Natural killer cell (primary cell): Measurements from ENCODE around the gene REG1A. TPM values are rescaled to one million over a fixed set of nuclear protein-coding genes. Genes with fewer than 3 reads are reported as not detected.

Experiments used
- ATAC-seq, 3 donors: fragments of 150-1000 bp in 2 of 3; fragments of 200-7000 bp in 1 of 3; cut with Tn5 transposase; 1 replicate in 1 of 3; 2 replicates in 2 of 3; pipeline ENCODE4 v1.10.0; 2021; ENCODE audit warnings: mild to moderate bottlenecking in 2 of 3, moderate library complexity in 2 of 3
- DNase-seq, 2 donors: peaks; one replicate each; pipeline versions ENCODE4 v3.0.0 to v3.0.0-alpha.2; 2013 to 2021; ENCODE audit warnings: mixed read lengths in 1 of 2
- H3K27ac ChIP-seq: one replicate; pipeline ENCODE4 v1.5.1; 2013; ENCODE audit warnings: mild to moderate bottlenecking, low read length
- H3K27me3 ChIP-seq: one replicate; pipeline ENCODE4 v1.6.1; 2013; ENCODE audit warnings: low read length; ENCODE audit not compliant: control insufficient read depth, insufficient read depth
- H3K36me3 ChIP-seq: one replicate; pipeline ENCODE4 v1.6.1; 2013; ENCODE audit warnings: low read length; ENCODE audit not compliant: control insufficient read depth, insufficient read depth
- H3K4me1 ChIP-seq: one replicate; pipeline ENCODE4 v1.6.1; 2013; ENCODE audit warnings: low read length; ENCODE audit not compliant: control insufficient read depth, insufficient read depth
- H3K4me3 ChIP-seq: one replicate; pipeline ENCODE4 v1.5.1; 2013; ENCODE audit warnings: low read length
- H3K9me3 ChIP-seq: one replicate; pipeline ENCODE4 v1.6.1; 2013; ENCODE audit warnings: low read length; ENCODE audit not compliant: control insufficient read depth, insufficient read depth
- H3K27ac Mint-ChIP-seq, 2 donors: one replicate each; pipeline ENCODE4 v1.8.0; 2022; ENCODE audit warnings: mild to moderate bottlenecking in 2 of 2, mixed read lengths in 2 of 2, moderate library complexity in 1 of 2
- H3K27me3 Mint-ChIP-seq, 2 donors: one replicate each; pipeline ENCODE4 v1.8.0; 2022; ENCODE audit warnings: low read depth in 2 of 2, mixed read lengths in 2 of 2
- H3K36me3 Mint-ChIP-seq: one replicate; pipeline ENCODE4 v1.8.0; 2022; ENCODE audit warnings: mixed read lengths
- H3K4me1 Mint-ChIP-seq, 2 donors: one replicate each; pipeline ENCODE4 v1.8.0; 2022; ENCODE audit warnings: mixed read lengths in 2 of 2
- H3K4me3 Mint-ChIP-seq: one replicate; pipeline ENCODE4 v1.8.0; 2022; ENCODE audit warnings: mild to moderate bottlenecking, moderate library complexity, mixed read lengths
- H3K9me3 Mint-ChIP-seq, 2 donors: one replicate each; pipeline ENCODE4 v1.8.0; 2022; ENCODE audit warnings: mixed read lengths in 2 of 2
- CTCF ChIP-seq: fragments of 200-600 bp; IDR thresholded peaks from one replicate; pipeline ENCODE4 v1.8.0; 2022; ENCODE audit warnings: antibody characterized with exemption
- WGBS: methylation state at CpG from one replicate; pipeline ENCODE4 v1.1.7; 2013; ENCODE audit warnings: missing lambda C conversion rate; ENCODE audit not compliant: insufficient coverage; 5-methylcytosine and 5-hydroxymethylcytosine counted together
- intact Hi-C: fragments of 100-400 bp; cut with micrococcal nuclease; formaldehyde crosslinking; loops from one replicate; pipeline ENCODE4 v1.14.2; 2022
- total RNA-seq, 4 donors: library from RNA; stranded (reverse); fragments of 120-200 nt in 1 of 4; gene quantifications; one replicate each; pipeline versions ENCODE4 v1.2.3 to v1.2.4, GENCODE V29; 2013 to 2022

Gene REG1A
- total RNA-seq, 3 donors from 2014 or later (not counting 1 experiment from before 2014, with no cell fraction given): not detected

- DNase-seq: no peak
- no peak for ATAC-seq
- Mint-ChIP-seq H3K36me3 (no peaks in the 10 kb centered on the region), H3K27me3 (no peaks in the 10 kb centered on the region), H3K4me3 (no peak overlapping the region), H3K4me1 (no peaks in the 10 kb centered on the region), H3K27ac (no peak overlapping the region), H3K9me3 (peaks cover 12 to 15% of the 10 kb centered on the region in 2 donors)
- H3K27me3 ChIP-seq: no peaks in the 10 kb centered on the region
- peaks cover 14% of the 10 kb centered on the region for H3K9me3 ChIP-seq
- H3K36me3 ChIP-seq: no peaks in the 10 kb centered on the region
- no peak for TF ChIP-seq CTCF
- intact Hi-C loops: no loop called here
- H3K4me1 ChIP-seq: no peaks in the 10 kb centered on the region
- H3K4me3 ChIP-seq: no peak overlapping the region
- WGBS: no CpG with 5 or more reads among the region's 1 CpG
- H3K27ac ChIP-seq: no peak overlapping the region
Observed at GRCh38 chr2:79162801-79163200, 42.5 kb downstream of the REG1A start.

- peaks cover 11% of the 10 kb centered on the region for H3K9me3 ChIP-seq
- no peak overlapping the region for H3K27ac Mint-ChIP-seq
- WGBS: 100% methylated on average over 1 of the region's 2 CpGs
Observed at GRCh38 chr2:79171348-79171958, 51.2 kb downstream of the REG1A start.

More at GRCh38 chr2:79171348-79171958, 51.2 kb downstream of the REG1A start:
- Mint-ChIP-seq H3K27me3 (no peaks in the 10 kb centered on the region), H3K9me3 (peaks cover 12 to 22% of the 10 kb centered on the region in 2 donors), H3K4me1 (no peaks in the 10 kb centered on the region), H3K4me3 (no peak overlapping the region), H3K36me3 (no peaks in the 10 kb centered on the region)
- no peaks in the 10 kb centered on the region for H3K4me1 ChIP-seq
- intact Hi-C loops: no loop called here
- no peaks in the 10 kb centered on the region for H3K27me3 ChIP-seq
- no peak for DNase-seq
- no peak for TF ChIP-seq CTCF
- ATAC-seq: no peak
- H3K27ac ChIP-seq: no peak overlapping the region
- H3K4me3 ChIP-seq: no peak overlapping the region
- no peaks in the 10 kb centered on the region for H3K36me3 ChIP-seq

Other genes with a start within 250 kb of the REG1A start
- not detected for gene REG3G, start 94.8 kb upstream of the REG1A start, total RNA-seq
- gene REG1B, start 32.5 kb upstream of the REG1A start, total RNA-seq: not detected
- not detected for gene REG3A, start 39.3 kb downstream of the REG1A start, total RNA-seq